H9 (cell line): ENCODE results near the gene ENKD1. TPM values are rescaled to one million over a fixed set of nuclear protein-coding genes. Genes with fewer than 3 reads are reported as not detected.

Source experiments
- DNase-seq: peaks from one replicate; pipeline ENCODE4 v3.0.0-alpha.2; 2017
- H2AFZ ChIP-seq: one replicate; pipeline ENCODE4 v1.6.1; 2013; ENCODE audit warnings: mild to moderate bottlenecking, low read length, control low read depth, moderate library complexity
- H2AK5ac ChIP-seq: 2 replicates; pipeline ENCODE4 v1.6.1; 2013; ENCODE audit warnings: low read length, control low read depth, mixed read lengths; ENCODE audit not compliant: insufficient read length
- H2BK120ac ChIP-seq: one replicate; pipeline ENCODE4 v1.6.1; 2013; ENCODE audit warnings: low read depth, mild to moderate bottlenecking, low read length, control low read depth, inconsistent platforms; ENCODE audit not compliant: poor library complexity, severe bottlenecking
- H2BK12ac ChIP-seq: 2 replicates; pipeline ENCODE4 v1.6.1; 2013; ENCODE audit warnings: low read length, control low read depth, mixed read lengths, low read depth; ENCODE audit not compliant: insufficient read length
- H2BK15ac ChIP-seq: 2 replicates; pipeline ENCODE4 v1.6.1; 2013; ENCODE audit warnings: low read depth, low read length, control low read depth
- H2BK20ac ChIP-seq: one replicate; pipeline ENCODE4 v1.6.1; 2013; ENCODE audit warnings: low read depth, mild to moderate bottlenecking, low read length, control low read depth, inconsistent platforms; ENCODE audit not compliant: poor library complexity, severe bottlenecking
- H2BK5ac ChIP-seq: 2 replicates; pipeline ENCODE4 v1.6.1; 2013; ENCODE audit warnings: low read length, control low read depth, mixed read lengths; ENCODE audit not compliant: insufficient read length
- H3K14ac ChIP-seq: 2 replicates; pipeline ENCODE4 v1.6.1; 2013; ENCODE audit warnings: low read length, control low read depth; ENCODE audit not compliant: insufficient read depth
- H3K18ac ChIP-seq: 2 replicates; pipeline ENCODE4 v1.6.1; 2013; ENCODE audit warnings: low read depth, mild to moderate bottlenecking, mixed read lengths, low read length, control low read depth; ENCODE audit not compliant: insufficient read length
- H3K23ac ChIP-seq: 2 replicates; pipeline ENCODE4 v1.6.1; 2013; ENCODE audit warnings: low read length, control low read depth, mixed read lengths, low read depth; ENCODE audit not compliant: insufficient read length
- H3K23me2 ChIP-seq: 2 replicates; pipeline ENCODE4 v1.6.1; 2013; ENCODE audit warnings: low read depth, mild to moderate bottlenecking, mixed read lengths, low read length, control low read depth; ENCODE audit not compliant: insufficient read length, poor library complexity, severe bottlenecking
- H3K27ac ChIP-seq: 2 replicates; pipeline ENCODE4 v1.5.1; 2013; ENCODE audit warnings: low read length, control low read depth, mixed read lengths, low read depth; ENCODE audit not compliant: insufficient read length
- H3K27me3 ChIP-seq: 2 replicates; pipeline ENCODE4 v1.6.1; 2013; ENCODE audit warnings: low read length, control low read depth, inconsistent platforms; ENCODE audit not compliant: insufficient read depth
- H3K4ac ChIP-seq: 2 replicates; pipeline ENCODE4 v1.6.1; 2013; ENCODE audit warnings: low read depth, mild to moderate bottlenecking, control low read depth, inconsistent platforms, low read length, moderate library complexity
- H3K4me1 ChIP-seq: 2 replicates; pipeline ENCODE4 v1.6.1; 2013; ENCODE audit warnings: low read length, control low read depth, inconsistent platforms; ENCODE audit not compliant: insufficient read depth
- H3K4me2 ChIP-seq: 2 replicates; pipeline ENCODE4 v1.6.1; 2013; ENCODE audit warnings: low read length, control low read depth, mixed read lengths; ENCODE audit not compliant: insufficient read length, insufficient read depth
- H3K56ac ChIP-seq: 2 replicates; pipeline ENCODE4 v1.6.1; 2013; ENCODE audit warnings: low read depth, mild to moderate bottlenecking, mixed read lengths, low read length, control low read depth; ENCODE audit not compliant: insufficient read length
- H3K79me1 ChIP-seq: 2 replicates; pipeline ENCODE4 v1.6.1; 2013; ENCODE audit warnings: low read depth, mild to moderate bottlenecking, moderate library complexity, low read length, control low read depth, inconsistent platforms; ENCODE audit not compliant: insufficient read depth, poor library complexity, severe bottlenecking
- H3K79me2 ChIP-seq: 2 replicates; pipeline ENCODE4 v1.6.1; 2013; ENCODE audit warnings: low read length, control low read depth, inconsistent platforms; ENCODE audit not compliant: insufficient read depth
- H3K9ac ChIP-seq: 2 replicates; pipeline ENCODE4 v1.6.1; 2013; ENCODE audit warnings: low read length, control low read depth, mixed read lengths; ENCODE audit not compliant: insufficient read length; ENCODE audit errors: extremely low read depth
- H3K9me3 ChIP-seq: one replicate; pipeline ENCODE4 v1.6.1; 2013; ENCODE audit warnings: low read depth, low read length, inconsistent platforms; ENCODE audit not compliant: control insufficient read depth
- H3T11ph ChIP-seq: one replicate; pipeline ENCODE4 v1.6.1; 2013; ENCODE audit warnings: mild to moderate bottlenecking, low read length, control low read depth, inconsistent platforms
- H4K20me1 ChIP-seq: one replicate; pipeline ENCODE4 v1.6.1; 2013; ENCODE audit not compliant: control insufficient read depth, insufficient read length, insufficient read depth
- H4K5ac ChIP-seq: 2 replicates; pipeline ENCODE4 v1.6.1; 2013; ENCODE audit warnings: low read depth, mild to moderate bottlenecking, mixed read lengths, low read length, control low read depth; ENCODE audit not compliant: insufficient read length
- H4K8ac ChIP-seq: replicated peaks from 2 replicates; pipeline ENCODE4 v1.6.1; 2013; ENCODE audit warnings: low read length, control low read depth, mixed read lengths, low read depth; ENCODE audit not compliant: insufficient read length
- H4K91ac ChIP-seq: 2 replicates; pipeline ENCODE4 v1.6.1; 2013; ENCODE audit warnings: low read depth, mild to moderate bottlenecking, moderate library complexity, mixed read lengths, low read length, control low read depth; ENCODE audit not compliant: insufficient read length
- H3K27ac Mint-ChIP-seq, 3 experiments: 2 replicates in 2 of 3; 3 replicates in 1 of 3; pipeline ENCODE4 v1.8.0; 2020 to 2021; ENCODE audit warnings: mixed read lengths in 3 of 3, mild to moderate bottlenecking in 1 of 3, moderate library complexity in 1 of 3
- H3K27me3 Mint-ChIP-seq: 2 replicates; pipeline ENCODE4 v1.8.0; 2021; ENCODE audit warnings: low read depth, mild to moderate bottlenecking, moderate library complexity, mixed read lengths
- H3K36me3 Mint-ChIP-seq, 3 experiments: 2 replicates in 2 of 3; 3 replicates in 1 of 3; pipeline ENCODE4 v1.8.0; 2020 to 2021; ENCODE audit warnings: low read depth in 3 of 3, mixed read lengths in 3 of 3; ENCODE audit not compliant: insufficient read depth in 1 of 3
- H3K4me1 Mint-ChIP-seq, 2 experiments: 2 replicates each; pipeline ENCODE4 v1.8.0; 2020; ENCODE audit warnings: mixed read lengths in 2 of 2
- H3K4me3 Mint-ChIP-seq, 2 experiments: 2 replicates in 1 of 2; 3 replicates in 1 of 2; pipeline ENCODE4 v1.8.0; 2020 to 2021; ENCODE audit warnings: mild to moderate bottlenecking in 2 of 2, mixed read lengths in 2 of 2, moderate library complexity in 1 of 2
- H3K9me3 Mint-ChIP-seq, 2 experiments: 2 replicates in 1 of 2; 3 replicates in 1 of 2; pipeline ENCODE4 v1.8.0; 2020; ENCODE audit warnings: mild to moderate bottlenecking in 2 of 2, mixed read lengths in 2 of 2, moderate library complexity in 1 of 2
- WGBS: extraction: QIAGEN DNeasy Blood & Tissue Kit; methylation state at CpG from one replicate; pipeline ENCODE4 v1.1.7; 2013; ENCODE audit warnings: missing lambda C conversion rate, low lambda C conversion rate, mixed read lengths; ENCODE audit not compliant: insufficient read length; ENCODE audit errors: extremely low coverage; 5-methylcytosine and 5-hydroxymethylcytosine counted together
- total RNA-seq: library from RNA; stranded (reverse); gene quantifications from 2 replicates; pipeline ENCODE4 v1.2.1, GENCODE V29; 2021
- TF ChIP-seq, protein P1 (sequence below): fragments of 200-600 bp; sonication (generic); conservative IDR thresholded peaks from 3 replicates; pipeline ENCODE4 v1.8.0; 2021; ENCODE audit warnings: antibody characterized with exemption, mild to moderate bottlenecking

ENKD1 gene
- total RNA-seq, 1 experiment from 2014 or later = 9.5 TPM

DNA sequence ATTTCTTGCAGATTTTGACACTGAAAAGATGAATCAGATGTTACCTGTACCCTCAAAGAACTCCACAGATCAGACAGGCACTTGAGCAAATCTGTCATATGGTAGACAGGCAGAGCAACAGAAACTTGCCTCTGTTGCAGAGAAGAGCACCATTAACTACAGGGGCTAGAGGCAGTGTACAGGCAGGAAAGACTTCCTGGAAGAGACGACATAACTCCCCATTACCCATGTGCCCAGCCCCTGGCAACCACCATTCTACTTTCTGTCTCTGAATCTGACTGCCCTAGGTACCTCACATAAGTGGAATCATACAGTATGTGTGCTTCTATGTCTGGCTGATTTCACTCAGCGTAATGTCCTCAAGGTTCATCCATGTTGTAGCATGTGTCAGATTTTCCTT, 37.1 kb upstream of the ENKD1 start:
- no CpG with 5 or more reads among the region's 2 CpGs for WGBS
- Histone ChIP-seq H4K91ac (no peak overlapping the region), H3K27me3 (no peaks in the 10 kb centered on the region), H2AFZ (no peak overlapping the region), H2BK15ac (no peak overlapping the region), H2BK120ac (no peak overlapping the region), H2BK20ac (no peak overlapping the region), H3K27ac (no peak overlapping the region), H3K4ac (no peak overlapping the region), H3K79me2 (peaks cover 3% of the 10 kb centered on the region; the same call in 1 of the 2 replicates), H3K56ac (no peak overlapping the region), H3K18ac (no peak overlapping the region), H3K23ac (no peak overlapping the region), H3K9ac (no peak overlapping the region), H2BK12ac (no peak overlapping the region), H3T11ph (no peak overlapping the region), H2AK5ac (no peak overlapping the region), H2BK5ac (no peak overlapping the region), H3K4me1 (no peaks in the 10 kb centered on the region), H4K8ac (no peak overlapping the region), H3K9me3 (no peaks in the 10 kb centered on the region), H4K5ac (no peak overlapping the region), H4K20me1 (no peaks in the 10 kb centered on the region), H3K4me2 (no peak overlapping the region), H3K14ac (no peak overlapping the region; the same call in 1 of the 2 replicates), H3K23me2 (no peaks in the 10 kb centered on the region), H3K79me1 (peaks cover 6% of the 10 kb centered on the region)
- no peak overlapping the region for H3K27ac Mint-ChIP-seq
- DNase-seq = no peak
- TF ChIP-seq, protein P1, sequence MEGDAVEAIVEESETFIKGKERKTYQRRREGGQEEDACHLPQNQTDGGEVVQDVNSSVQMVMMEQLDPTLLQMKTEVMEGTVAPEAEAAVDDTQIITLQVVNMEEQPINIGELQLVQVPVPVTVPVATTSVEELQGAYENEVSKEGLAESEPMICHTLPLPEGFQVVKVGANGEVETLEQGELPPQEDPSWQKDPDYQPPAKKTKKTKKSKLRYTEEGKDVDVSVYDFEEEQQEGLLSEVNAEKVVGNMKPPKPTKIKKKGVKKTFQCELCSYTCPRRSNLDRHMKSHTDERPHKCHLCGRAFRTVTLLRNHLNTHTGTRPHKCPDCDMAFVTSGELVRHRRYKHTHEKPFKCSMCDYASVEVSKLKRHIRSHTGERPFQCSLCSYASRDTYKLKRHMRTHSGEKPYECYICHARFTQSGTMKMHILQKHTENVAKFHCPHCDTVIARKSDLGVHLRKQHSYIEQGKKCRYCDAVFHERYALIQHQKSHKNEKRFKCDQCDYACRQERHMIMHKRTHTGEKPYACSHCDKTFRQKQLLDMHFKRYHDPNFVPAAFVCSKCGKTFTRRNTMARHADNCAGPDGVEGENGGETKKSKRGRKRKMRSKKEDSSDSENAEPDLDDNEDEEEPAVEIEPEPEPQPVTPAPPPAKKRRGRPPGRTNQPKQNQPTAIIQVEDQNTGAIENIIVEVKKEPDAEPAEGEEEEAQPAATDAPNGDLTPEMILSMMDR = no peak
- H3K9me3 Mint-ChIP-seq = peaks cover 0 to 2% of the 10 kb centered on the region in 2 experiments; a peak in 2 of 5 replicates
- H3K4me1 Mint-ChIP-seq = peaks cover 4 to 7% of the 10 kb centered on the region in 2 experiments
- H3K27me3 Mint-ChIP-seq = no peaks in the 10 kb centered on the region
- H3K4me3 Mint-ChIP-seq = no peak overlapping the region
- H3K36me3 Mint-ChIP-seq = peaks cover 0 to 4% (median 1%) of the 10 kb centered on the region in 3 experiments; a peak in 4 of 7 replicates
